NCI-H526 treated with DMSO at 0.1 percent for 48 hours (cell line): ENCODE measurements around the gene SH3PXD2A.
"Not testable (repeated sequence)": the region's sequence is repeated elsewhere in the genome, so short reads cannot be mapped to it uniquely, and the experiment has no call there.

ENCODE experiments used
- DNase-seq: peaks from one replicate; lab custom pipeline; 2025; lab: John Stamatoyannopoulos, UW

The SH3PXD2A gene

GRCh38 chr10:103620891-103621782, 234.2 kb downstream of the SH3PXD2A start:
- no peak for DNase-seq

- no peak for DNase-seq
These were observed 235.0 kb downstream of the SH3PXD2A start for GRCh38 chr10:103620352-103620740.

GRCh38 chr10:103619424-103620351, 235.7 kb downstream of the SH3PXD2A start:
- no peak for DNase-seq

GRCh38 chr10:103618575-103619423, 236.6 kb downstream of the SH3PXD2A start:
- DNase-seq = no peak

DNA sequence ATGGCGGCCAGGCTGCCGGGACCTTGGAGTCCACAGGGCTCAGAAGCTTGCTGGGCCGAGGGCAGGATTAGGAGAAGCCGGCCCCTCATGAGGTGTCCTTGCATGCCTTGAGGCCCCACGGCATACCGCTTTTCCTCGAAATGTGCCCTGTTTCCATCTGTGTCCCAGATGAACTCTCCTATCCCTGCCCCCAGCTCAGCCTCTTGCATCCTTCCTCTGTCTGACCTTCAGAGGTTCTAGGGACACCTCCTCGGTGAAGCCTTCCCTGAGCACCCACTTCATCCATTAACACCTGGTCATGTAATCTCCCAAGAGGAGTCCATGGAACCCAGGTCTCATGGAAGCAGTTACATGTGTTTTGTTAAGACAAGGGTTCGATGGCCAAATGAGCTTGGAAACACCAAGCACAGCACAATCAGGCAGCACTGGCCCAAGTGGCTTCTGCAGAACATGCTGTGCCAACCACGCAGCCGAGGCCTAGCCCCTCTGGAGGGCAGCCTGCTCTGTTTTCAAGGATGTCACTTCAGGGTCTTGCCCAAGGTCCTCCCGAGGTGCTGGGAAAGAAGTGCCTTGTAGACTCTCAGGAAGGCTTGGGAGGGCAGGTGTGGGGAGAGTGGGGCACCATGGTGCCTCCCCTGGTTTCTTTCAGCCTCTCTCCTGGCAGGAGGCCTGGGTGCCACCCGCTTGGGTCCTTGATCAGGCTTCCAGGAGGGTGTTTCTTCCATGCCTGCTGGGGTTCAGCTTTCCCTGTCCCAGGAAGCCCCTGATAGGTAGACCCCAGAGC, 237.6 kb downstream of the SH3PXD2A start:
- no peak for DNase-seq

DNA sequence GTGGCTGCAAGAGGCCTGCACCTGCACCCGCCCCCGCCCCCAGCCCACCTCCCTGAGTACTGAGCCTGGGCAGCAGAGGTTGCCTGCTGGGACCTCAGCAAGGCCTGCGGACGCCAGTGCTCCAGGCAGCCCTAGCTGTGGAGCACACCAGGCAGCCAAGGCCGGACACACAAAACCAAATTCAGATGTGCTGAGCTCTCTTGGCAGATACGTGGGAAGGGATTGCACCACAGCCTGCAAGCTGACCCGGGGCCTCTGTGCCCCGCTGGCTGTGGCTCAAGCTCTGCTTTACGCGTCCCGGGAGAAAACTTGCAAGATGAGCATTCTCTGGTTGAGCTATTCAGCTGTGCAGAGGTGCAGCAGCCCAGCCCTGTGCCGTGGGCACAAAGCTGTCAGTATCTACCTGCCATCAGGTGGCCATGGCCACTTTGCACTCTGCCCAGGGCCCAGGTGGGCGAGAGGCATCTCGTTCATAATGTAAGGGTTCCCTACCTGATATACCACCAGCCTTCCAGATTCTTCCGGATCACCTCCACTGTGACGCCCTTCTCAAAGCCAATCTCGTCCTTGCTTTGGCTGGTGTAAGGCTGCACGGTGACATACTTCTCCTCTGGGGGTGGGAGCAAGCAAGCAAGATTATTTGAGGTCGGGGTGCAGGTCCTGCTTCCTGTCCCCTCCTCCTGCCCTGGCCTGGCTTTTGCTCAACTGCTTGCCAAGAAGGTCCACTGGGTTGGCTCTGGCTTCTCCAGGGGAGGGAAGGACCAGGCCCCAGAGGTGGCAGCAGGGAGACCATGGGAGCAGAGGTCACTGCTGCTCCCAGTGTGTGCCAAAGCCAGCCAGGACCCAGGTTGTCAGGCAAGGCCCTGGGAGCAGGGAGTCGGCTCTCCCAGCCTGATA, 238.4 kb downstream of the SH3PXD2A start:
- DNase-seq = no peak

DNA sequence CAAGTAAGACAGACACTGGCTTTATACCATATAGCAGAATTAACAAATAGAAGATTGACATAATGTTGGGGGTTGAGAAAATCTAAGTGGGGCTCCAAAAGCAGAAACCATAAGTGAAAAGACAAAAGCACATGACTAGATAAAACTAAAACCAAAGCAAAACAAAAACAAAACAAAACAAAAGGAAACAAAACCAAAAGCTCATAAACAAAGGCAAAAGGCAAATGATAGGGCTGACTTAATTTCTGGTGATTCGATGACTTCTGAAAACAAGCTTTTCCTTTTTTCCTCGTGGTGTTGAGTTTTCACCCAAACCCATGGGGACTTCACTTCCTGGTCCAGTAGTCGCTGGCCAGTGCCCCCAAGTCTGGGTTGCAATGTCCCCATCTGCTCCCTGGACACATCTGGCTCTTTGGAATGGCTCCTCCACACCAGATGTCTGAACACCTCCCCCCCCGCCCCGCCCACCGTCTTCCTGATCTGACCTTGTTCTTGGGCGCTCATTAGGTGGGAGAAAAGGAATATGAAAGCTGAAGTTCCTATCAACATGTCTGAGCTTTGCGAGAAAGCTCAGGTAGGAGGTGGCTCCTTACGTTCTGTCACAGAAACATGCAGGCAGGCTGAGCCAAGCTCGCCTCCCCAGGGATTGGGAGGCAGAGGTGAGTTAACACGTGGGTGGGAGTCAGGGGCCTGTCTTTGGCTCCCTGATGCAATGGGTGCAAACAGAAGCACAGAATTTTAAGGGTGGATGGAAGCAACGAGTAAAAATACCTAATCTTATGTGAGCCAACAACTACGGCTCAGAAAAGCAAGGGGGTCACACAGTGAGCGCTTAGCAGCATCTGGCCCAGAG, 240.8 kb downstream of the SH3PXD2A start:
- DNase-seq = no peak

DNA sequence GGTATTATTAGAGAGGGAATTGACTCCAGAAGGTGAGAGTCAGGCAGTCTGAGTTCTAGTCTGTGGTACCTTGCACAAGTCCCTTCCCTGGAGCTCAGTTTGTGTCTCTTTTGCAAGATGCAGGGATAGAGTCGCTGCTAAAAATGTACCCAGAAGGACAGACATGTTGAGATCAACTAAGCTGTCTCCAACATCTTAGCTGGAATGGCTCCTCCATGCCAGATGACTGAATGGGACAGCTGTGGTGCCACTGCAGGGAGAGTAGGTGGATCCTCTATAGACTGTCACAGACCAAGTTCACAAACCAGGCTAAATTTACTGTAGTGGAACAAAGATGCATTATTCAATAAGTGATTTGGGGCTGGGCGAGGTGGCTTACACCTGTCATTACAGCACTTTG, 241.8 kb downstream of the SH3PXD2A start:
- DNase-seq = no peak

- DNase-seq = no peak
These were observed 242.7 kb downstream of the SH3PXD2A start for GRCh38 chr10:103612462-103613365.

GRCh38 chr10:103610921-103611511, 244.4 kb downstream of the SH3PXD2A start:
- DNase-seq = no peak

DNA sequence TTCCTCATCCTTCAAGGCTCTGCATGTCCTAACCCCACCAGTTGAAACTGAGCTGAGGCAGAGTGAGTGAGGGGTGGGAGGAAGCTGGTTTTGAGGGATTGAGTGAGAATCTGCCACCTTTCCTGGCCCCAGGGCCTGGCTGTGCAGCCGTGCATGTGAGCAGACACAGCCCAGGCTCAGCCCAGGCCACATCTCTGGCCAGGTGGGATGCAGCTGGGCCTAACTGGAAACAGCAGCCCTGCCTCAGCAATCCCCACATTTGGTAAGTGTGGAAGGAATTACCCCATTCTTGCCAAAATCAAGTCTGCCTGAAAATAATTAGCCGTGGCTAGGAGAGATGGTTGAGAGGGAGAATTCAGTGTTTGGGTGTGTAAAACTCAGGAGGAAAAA, 245.3 kb downstream of the SH3PXD2A start:
- no peak for DNase-seq

- DNase-seq = no peak
These were observed 245.9 kb downstream of the SH3PXD2A start for GRCh38 chr10:103609231-103610082.

- not testable (repeated sequence) for DNase-seq
These were observed 247.3 kb downstream of the SH3PXD2A start for GRCh38 chr10:103608056-103608455.

GRCh38 chr10:103607051-103607450, 248.3 kb downstream of the SH3PXD2A start:
- DNase-seq = not testable (repeated sequence)

- not testable (repeated sequence) for DNase-seq
These were observed 249.3 kb downstream of the SH3PXD2A start for GRCh38 chr10:103606097-103606438.

DNA sequence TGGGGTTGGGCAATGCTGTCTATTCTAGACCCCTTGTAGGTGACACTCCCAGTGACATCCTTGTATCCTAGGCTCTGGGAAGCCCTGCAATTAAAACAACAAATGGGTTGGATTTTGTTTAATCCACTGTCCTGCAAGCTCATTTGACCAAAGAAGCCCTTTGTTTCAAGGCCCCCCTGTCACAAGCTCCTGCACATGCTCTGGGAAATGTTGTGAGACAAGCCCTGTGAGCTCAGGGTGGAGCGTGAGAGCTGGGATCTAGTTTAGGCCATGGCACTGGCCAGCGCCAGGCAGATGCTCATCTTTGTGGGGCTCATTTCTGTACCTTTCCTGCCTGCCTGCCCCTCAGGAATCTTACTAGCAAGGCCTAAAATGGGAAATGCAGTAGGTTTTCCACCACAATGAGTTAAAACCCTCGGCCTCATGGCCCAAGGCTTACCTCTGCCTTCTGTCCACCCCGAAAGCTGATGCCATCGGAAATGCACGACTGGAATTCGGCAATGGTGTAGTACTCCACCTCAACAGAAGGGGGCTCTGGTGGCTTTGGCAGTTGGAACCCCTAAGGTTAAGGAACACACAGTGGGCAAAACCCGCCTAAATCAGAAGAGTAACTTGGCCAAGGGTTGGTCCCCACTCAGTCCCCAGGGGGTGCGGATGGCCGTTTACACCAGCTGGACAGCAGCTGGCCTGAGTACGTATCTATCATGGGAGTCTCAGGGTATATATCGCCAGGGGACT, 249.8 kb downstream of the SH3PXD2A start:
- DNase-seq = no peak
